ENCODE measurements around the gene PROCA1.
"Not testable (repeated sequence)": the region's sequence is repeated elsewhere in the genome, so short reads cannot be mapped to it uniquely, and the experiment has no call there.

Gene PROCA1

DNA sequence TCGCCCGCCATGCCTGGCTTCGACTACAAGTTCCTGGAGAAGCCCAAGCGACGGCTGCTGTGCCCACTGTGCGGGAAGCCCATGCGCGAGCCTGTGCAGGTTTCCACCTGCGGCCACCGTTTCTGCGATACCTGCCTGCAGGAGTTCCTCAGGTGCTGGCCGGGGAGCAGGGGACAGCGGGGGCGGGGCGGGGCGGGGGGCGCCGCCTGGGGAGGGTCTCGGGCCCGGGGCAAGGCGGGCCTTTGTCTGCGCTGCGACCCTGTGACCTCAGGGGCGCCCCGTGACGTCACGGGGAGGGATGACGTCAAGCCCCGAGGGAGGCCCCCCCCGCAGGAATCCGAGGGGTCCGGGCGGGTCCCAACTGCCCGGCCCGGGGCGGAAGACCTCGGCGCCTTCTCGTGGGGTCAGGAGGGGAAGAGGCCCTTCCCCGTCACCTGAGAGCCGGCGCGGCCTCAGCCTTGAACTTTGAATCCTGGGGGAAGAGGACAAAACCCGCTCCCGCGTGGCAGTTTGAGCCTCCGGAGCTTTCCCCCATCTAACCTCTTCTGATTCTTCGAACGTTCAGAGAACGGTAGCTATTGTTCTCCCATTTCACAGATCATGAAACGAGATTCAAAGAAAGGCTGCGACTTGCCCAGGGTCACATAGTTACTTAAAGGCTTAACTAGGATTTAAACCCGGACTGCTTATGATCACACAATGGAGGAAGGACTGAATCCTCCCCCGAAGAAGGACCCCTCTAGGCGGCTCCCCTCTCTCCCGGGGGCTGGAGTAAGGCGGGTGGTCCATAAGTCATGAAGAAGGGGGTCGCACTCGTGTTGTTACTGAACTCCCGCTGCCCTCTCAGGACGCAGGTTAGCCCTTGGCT is 32.6 kb upstream of the PROCA1 start:
- peak in 1 of 2 donors; percentile 63 for DNase-seq (ENCODE audit: low read depth in 2 of 2)

DNA sequence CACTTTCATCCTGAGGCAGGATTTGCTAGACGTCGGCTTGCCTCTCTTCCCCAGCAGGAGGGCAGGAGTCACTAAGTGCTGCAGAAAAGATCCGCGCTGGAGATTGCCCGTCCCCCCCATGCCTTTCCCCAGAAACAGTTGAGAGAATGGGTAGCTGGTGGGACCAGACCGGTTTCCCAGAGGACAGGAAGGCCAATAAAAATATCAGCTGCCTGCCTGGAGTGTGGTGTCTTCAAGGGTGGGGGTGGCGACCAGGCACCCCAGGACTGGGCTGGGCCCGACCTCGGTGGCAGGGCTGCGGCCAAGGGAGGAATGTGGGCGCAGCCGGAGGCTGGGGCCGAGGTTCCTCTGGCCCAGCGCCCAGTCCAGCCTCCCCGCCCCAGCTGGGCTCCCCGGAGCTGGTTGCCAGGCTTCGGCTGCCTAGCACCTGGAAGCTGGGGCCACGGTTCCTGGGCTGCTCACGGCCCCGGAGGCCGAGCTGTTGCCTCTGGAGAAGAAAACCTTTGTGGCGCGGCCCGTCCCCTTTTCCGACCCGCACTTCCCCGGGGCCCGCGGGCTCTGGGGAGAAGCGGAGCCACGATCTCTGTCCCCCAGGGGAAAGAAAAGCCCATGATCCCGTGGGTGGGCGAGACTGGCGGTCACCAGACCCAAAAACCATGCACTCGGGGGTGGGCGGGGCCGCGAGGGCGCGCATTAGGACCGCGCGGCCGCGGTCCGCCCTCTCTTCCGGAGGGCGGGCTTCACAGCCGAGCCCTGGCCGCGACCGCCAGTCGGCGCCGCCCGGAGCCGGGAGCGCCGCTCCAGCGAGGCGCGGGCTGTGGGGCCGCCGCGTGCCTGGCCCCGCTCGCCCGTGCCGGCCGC is 31.8 kb upstream of the PROCA1 start, which contains the start of gene TRAF4:
Gene TRAF4 (plus strand): TSS at position 769 of the 861 bp plus-strand sequence. CDS start 102 bp downstream, outside the sequence.
- peak; percentile 60 to 78 for DNase-seq (ENCODE audit: low read depth in 2 of 2)

- DNase-seq (ENCODE audit: low read depth in 2 of 2), result no peak
Observed at GRCh38 chr17:28741358-28742349, 30.0 kb upstream of the PROCA1 start.

DNA sequence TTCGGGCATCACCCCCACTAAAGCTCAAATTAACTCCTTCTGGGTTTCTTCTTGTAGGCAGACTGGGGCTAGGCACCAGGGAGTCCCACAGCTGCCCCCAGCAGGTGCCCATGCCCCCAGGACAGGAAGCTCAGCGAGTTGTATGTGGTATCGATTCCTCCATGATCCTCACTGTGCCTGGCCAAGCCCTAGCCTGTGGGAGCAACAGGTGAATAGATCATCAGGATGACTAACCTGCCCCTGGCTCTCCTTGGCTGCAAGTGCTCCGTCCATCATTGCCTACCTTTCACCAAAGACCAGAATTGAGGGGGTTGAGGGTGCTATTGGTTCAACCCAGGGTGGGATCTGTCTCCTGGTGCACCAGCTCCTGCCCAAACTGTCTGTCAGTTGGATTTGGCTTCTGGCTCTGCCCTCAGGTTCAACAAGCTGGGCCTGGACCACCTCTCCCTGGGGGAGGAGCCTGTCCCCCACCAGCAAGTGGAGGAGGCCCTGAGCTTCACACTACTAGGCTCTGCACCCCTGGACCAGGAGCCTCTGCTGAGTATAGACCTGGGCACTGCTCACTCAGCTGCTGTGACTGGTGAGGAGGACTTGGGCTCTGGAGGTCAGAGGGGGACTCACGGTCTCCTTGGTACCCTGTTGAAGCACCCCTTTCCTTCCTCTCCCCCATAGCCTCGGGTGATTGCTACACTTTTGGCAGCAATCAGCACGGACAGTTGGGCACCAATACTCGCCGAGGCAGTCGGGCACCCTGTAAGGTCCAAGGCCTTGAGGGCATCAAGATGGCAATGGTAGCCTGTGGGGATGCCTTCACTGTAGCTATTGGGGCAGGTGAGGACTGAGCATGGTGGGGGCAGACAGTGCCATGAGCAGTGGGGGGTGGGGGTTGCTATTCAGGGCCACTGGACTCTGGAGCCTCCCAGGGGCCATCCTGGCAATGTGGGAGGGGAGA is 29.0 kb upstream of the PROCA1 start:
- DNase-seq (ENCODE audit: low read depth in 2 of 2), result no peak

DNA sequence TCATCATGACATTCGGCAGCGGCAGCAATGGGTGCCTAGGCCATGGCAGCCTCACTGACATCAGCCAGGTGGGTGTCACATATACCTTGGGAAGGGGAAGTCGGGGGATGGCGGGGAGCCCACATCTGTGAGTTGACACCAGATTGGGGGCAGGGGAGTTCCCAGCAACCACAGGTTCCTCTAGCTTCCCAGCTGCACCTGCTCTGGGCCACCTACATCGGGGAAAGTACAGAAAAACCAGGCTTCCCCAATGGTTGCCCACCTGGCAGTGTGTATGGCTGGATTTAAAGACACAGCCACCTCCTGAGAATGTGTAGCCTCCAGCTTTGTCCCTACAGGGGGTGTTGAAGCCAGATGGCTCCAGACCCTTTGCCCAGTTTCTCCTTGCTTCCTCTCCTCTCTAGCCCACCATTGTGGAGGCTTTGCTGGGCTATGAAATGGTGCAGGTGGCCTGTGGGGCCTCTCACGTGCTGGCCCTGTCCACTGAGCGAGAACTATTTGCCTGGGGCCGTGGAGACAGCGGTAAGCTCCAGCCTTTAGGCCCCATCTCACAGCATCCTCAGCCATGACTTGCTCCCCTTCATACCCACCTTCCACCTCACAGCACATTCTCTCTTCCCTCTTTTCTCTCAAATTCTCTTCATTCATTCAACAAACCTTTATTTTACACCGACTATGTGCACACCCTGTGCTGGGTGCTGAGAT is 27.1 kb upstream of the PROCA1 start:
- peak; percentile 73 to 77 for DNase-seq (ENCODE audit: low read depth in 2 of 2)

GRCh38 chr17:28737770-28738679 is 26.3 kb upstream of the PROCA1 start:
- no peak for DNase-seq (ENCODE audit: low read depth in 2 of 2)

GRCh38 chr17:28737316-28737715 is 25.6 kb upstream of the PROCA1 start:
- no peak for DNase-seq (ENCODE audit: low read depth in 2 of 2)

DNA sequence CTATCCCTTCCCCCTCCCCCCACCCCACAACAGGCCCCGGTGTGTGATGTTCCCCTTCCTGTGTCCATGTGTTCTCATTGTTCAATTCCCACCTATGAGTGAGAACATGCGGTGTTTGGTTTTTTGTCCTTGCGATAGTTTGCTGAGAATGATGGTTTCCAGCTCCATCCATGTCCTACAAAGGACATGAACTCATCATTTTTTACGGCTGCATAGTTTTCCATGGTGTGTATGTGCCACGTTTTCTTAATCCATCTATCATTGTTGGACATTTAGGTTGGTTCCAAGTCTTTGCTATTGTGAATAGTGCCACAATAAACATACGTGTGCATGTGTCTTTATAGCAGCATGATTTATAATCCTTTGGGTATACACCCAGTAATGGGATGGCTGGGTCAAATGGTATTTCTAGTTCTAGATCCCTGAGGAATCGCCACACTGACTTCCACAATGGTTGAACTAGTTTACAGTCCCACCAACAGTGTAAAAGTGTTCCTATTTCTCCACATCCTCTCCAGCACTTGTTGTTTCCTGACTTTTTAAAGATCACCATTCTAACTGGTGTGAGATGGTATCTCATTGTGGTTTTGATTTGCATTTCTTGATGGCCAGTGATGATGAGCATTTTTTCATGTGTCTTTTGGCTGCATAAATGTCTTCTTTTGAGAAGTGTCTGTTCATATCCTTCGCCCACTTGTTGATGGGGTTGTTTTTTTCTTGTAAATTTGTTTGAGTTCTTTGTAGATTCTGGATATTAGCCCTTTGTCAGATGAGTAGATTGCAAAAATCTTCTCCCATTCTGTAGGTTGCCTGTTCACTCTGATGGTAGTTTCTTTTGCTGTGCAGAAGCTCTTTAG is 24.5 kb upstream of the PROCA1 start:
- DNase-seq (ENCODE audit: low read depth in 2 of 2), result not testable (repeated sequence)

DNA sequence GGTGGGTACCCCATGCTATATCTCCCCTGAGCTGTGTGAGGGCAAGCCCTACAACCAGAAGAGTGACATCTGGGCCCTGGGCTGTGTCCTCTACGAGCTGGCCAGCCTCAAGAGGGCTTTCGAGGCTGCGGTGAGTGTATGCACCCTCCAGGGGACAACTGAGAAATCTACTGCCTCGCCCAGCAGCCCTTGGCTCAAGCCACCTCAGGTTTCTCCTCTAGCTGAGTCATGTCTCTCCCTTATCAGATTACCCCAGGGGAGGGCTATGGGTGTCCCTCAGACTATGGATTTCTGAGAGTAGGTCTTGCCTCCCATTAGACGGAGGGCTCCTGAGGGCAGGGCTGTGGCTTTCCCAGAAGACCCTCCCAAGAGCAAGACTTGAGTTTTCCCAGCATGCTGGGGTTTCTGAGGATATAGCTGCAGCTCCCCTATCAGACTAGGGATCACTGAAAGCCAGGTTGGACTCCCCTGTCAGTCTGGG is 23.6 kb upstream of the PROCA1 start:
- no peak for DNase-seq (ENCODE audit: low read depth in 2 of 2)

- no peak for DNase-seq (ENCODE audit: low read depth in 2 of 2)
Observed at GRCh38 chr17:28734712-28735241, 23.1 kb upstream of the PROCA1 start.

DNA sequence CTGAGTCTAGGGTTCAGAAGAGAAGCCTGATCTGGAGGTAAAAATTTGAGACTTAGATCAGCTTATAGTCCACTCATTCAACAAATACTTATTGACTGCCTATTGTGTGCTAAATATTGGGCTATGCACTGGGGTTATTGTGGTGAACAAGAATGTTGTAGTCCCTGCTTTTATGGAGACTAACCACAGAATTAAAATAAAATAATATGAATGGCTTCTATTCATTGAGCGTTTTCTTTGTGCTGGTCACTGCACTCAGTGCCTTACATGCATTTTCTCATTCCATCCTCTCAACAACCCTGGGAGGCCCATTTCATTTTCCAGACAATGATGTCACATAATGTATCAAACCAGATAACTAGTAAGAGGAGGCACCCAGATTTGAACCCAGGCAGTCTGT is 21.7 kb upstream of the PROCA1 start:
- no peak for DNase-seq (ENCODE audit: low read depth in 2 of 2)

DNA sequence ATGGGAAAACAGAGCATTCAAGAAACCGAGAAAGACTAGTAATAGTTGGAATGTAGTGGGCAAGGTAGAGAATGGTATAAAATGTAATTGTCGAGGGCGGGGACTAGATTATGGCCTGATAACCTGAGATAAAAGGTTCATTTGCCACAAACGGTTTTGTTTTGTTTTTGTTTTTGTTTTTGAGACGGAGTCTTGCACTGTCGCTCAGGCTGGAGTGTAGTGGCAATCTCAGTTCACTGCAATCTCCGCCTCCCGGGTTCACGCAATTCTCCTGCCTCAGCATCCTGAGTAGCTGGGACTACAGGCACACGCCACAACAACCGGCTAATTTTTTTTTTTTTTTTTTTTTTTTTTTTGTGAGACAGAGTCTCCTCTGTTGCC is 18.3 kb upstream of the PROCA1 start:
- no peak for DNase-seq (ENCODE audit: low read depth in 2 of 2)

DNA sequence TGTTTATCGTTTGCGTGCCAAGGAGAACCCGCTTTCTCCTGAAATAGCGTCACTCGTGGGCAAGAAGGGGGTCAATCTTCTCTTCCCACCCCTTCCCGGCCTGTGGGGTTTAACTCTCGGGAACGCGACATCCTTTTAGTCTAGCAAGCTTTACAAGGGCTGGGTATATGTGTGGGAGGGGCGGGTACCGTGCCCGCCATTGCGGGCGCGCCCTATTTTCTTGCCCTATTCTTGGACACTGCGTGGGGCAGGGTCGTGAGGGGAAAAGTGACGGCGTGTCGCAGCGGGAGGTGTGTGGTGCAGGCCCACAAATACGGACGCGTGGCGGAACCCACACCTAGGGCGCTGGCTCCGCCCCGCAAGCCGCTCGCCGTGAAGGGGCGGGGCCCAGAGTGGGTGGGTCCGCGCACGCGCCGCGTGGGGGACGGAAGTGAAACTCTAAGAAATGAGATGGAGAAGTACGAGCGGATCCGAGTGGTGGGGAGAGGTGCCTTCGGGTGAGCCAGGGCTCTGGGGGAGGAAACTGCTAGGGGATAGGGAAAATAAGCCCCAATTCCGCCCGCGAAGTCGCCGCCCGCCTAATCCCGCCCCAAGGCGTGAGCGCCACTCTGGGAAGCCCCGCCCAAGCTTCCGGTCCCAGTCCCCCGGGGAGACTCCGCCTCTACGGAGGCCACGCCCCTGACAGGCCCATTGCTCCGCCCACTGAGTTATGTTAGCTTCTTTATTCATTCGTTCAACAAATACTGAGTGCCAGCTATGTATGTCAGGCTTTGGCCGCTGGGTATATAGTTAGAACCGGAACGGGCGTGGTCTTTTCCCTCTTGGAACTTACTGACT is 16.9 kb upstream of the PROCA1 start, which contains the start of gene NEK8:
Gene NEK8 (plus strand): TSS at position 425 of the 837 bp plus-strand sequence. CDS start 26 bp downstream, at position 451.
- peak; percentile 93 to 96 for DNase-seq (ENCODE audit: low read depth in 2 of 2)

GRCh38 chr17:28726627-28727491 is 15.2 kb upstream of the PROCA1 start:
- peak; percentile 82 to 85 for DNase-seq (ENCODE audit: low read depth in 2 of 2)

DNA sequence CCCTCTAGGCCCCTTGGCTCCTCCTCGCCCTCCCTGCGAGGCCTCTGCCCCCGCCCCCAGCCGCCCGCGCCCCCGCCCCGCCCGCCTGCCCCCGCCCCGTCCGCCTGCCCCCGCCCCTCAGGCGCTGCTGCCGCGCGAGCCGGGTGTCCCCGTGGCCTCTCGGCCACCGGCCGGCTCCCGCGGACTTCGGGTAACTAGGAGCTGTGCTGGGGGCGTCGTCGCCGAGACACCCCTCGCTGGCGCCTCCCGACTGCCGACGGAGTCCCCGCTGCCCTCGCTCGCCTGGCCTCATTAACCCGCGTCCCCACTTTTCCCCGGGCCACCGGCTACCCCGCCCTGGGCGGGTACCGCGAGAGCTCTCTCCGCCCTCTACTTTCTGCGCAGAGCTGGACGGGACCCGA is 14.5 kb upstream of the PROCA1 start, which contains the start of gene TLCD1:
Gene TLCD1 (minus strand): TSS at position 8 of the 401 bp plus-strand sequence. CDS start 136 bp downstream, outside the sequence.
- peak in 1 of 2 donors; percentile 57 for DNase-seq (ENCODE audit: low read depth in 2 of 2)
